OCI-LY1 (cell line): ENCODE results near the gene SIDT1.

Experiments
- H2AFZ ChIP-seq: fragments of 200-600 bp; sonication (generic), shearing (Covaris generic); 2 replicates; pipeline ENCODE4 v1.6.0; 2014; ENCODE audit warnings: antibody characterized with exemption, mild to moderate bottlenecking, low read length
- H3F3A ChIP-seq: fragments of 200-600 bp; sonication (generic), shearing (Covaris generic); 2 replicates; pipeline ENCODE4 v1.6.0; 2014; ENCODE audit warnings: mild to moderate bottlenecking, antibody characterized with exemption, low read length, moderate library complexity; ENCODE audit not compliant: insufficient read depth
- H3K27ac ChIP-seq: fragments of 200-600 bp; sonication (generic); 2 replicates; pipeline ENCODE4 v1.5.1; 2014; ENCODE audit warnings: low read length, mixed run types, mild to moderate bottlenecking, low read depth; ENCODE audit not compliant: poor library complexity, severe bottlenecking
- H3K27me3 ChIP-seq: fragments of 200-600 bp; sonication (generic); 2 replicates; pipeline ENCODE4 v1.6.0; 2014; ENCODE audit warnings: antibody characterized with exemption, mild to moderate bottlenecking, low read length, moderate library complexity; ENCODE audit not compliant: insufficient read depth
- H3K36me3 ChIP-seq: fragments of 200-600 bp; sonication (generic); 2 replicates; pipeline ENCODE4 v1.6.1; 2014; ENCODE audit warnings: mild to moderate bottlenecking, antibody characterized with exemption, low read length, moderate library complexity, mixed read lengths; ENCODE audit not compliant: insufficient read depth
- H3K4me1 ChIP-seq: fragments of 200-600 bp; sonication (generic); 2 replicates; pipeline ENCODE4 v1.5.1; 2014; ENCODE audit warnings: mild to moderate bottlenecking, low read length, moderate library complexity; ENCODE audit not compliant: insufficient read depth, severe bottlenecking
- H3K4me2 ChIP-seq: fragments of 200-600 bp; sonication (generic), shearing (Covaris generic); 2 replicates; pipeline ENCODE4 v1.6.1; 2014; ENCODE audit warnings: low read length
- H3K4me3 ChIP-seq: fragments of 200-600 bp; sonication (generic); 2 replicates; pipeline ENCODE4 v1.5.1; 2014; ENCODE audit warnings: low read length, low read depth, mild to moderate bottlenecking, mixed read lengths; ENCODE audit not compliant: poor library complexity, severe bottlenecking
- H3K79me2 ChIP-seq: fragments of 200-600 bp; shearing (Covaris generic); 2 replicates; pipeline ENCODE4 v1.6.1; 2016; ENCODE audit warnings: mixed run types, low read length, mixed read lengths; ENCODE audit not compliant: insufficient read depth
- H3K9ac ChIP-seq: fragments of 200-600 bp; sonication (generic), shearing (Covaris generic); 2 replicates; pipeline ENCODE4 v1.6.1; 2014; ENCODE audit warnings: mild to moderate bottlenecking, low read length, mixed read lengths
- H3K9me2 ChIP-seq: fragments of 200-600 bp; sonication (generic), shearing (Covaris generic); 2 replicates; pipeline ENCODE4 v1.6.1; 2014; ENCODE audit warnings: low read depth, mild to moderate bottlenecking, low read length, mixed read lengths
- H3K9me3 ChIP-seq: fragments of 200-600 bp; shearing (Covaris generic); 2 replicates; pipeline ENCODE4 v1.6.1; 2014; ENCODE audit warnings: low read length, mixed read lengths
- H4K20me1 ChIP-seq: fragments of 200-600 bp; sonication (generic), shearing (Covaris generic); 2 replicates; pipeline ENCODE4 v1.6.0; 2016; ENCODE audit warnings: mild to moderate bottlenecking, low read length; ENCODE audit not compliant: insufficient read depth
- CTCF ChIP-seq: fragments of 200-600 bp; sonication (generic), shearing (Covaris generic); IDR thresholded peaks from 2 replicates; pipeline ENCODE4 v1.5.1; 2017; ENCODE audit warnings: mild to moderate bottlenecking, antibody characterized with exemption, low read length, moderate library complexity, mixed read lengths
- EZH2 ChIP-seq: fragments of 200-600 bp; sonication (generic), shearing (Covaris generic); IDR thresholded peaks from 2 replicates; pipeline ENCODE4 v1.8.0; 2017; ENCODE audit warnings: borderline replicate concordance, mixed run types, mild to moderate bottlenecking, antibody characterized with exemption, low read length, moderate library complexity, mixed read lengths

Gene SIDT1

GRCh38 chr3:113501597-113501996 is 30.8 kb upstream of the SIDT1 start:
- H2AFZ ChIP-seq: no peak overlapping the region
- no peak overlapping the region for H3K27ac ChIP-seq
- H3K9ac ChIP-seq: no peak overlapping the region
- no peaks in the 10 kb centered on the region for H3K9me3 ChIP-seq
- H3K4me2 ChIP-seq: no peak overlapping the region
- no peak overlapping the region for H3K4me3 ChIP-seq
- H3K79me2 ChIP-seq: no peaks in the 10 kb centered on the region
- H4K20me1 ChIP-seq: no peaks in the 10 kb centered on the region
- no peaks in the 10 kb centered on the region for H3F3A ChIP-seq
- no peaks in the 10 kb centered on the region for H3K27me3 ChIP-seq
- TF ChIP-seq CTCF: no peak
- no peak for TF ChIP-seq EZH2
- no peaks in the 10 kb centered on the region for H3K9me2 ChIP-seq
- H3K36me3 ChIP-seq: peaks cover 56% of the 10 kb centered on the region; the same call in 1 of the 2 replicates
- no peaks in the 10 kb centered on the region for H3K4me1 ChIP-seq

GRCh38 chr3:113505867-113506266 is 26.5 kb upstream of the SIDT1 start:
- no peak for TF ChIP-seq CTCF
- TF ChIP-seq EZH2: no peak
- Histone ChIP-seq H3K4me3 (no peak overlapping the region), H3K9me3 (no peaks in the 10 kb centered on the region; the same call in none of the 2 replicates), H3K79me2 (peaks cover 3% of the 10 kb centered on the region; the same call in 1 of the 2 replicates), H3F3A (no peaks in the 10 kb centered on the region), H3K27ac (no peak overlapping the region), H4K20me1 (no peaks in the 10 kb centered on the region), H3K27me3 (no peaks in the 10 kb centered on the region), H3K9me2 (no peaks in the 10 kb centered on the region), H3K9ac (no peak overlapping the region), H3K4me2 (no peak overlapping the region), H3K36me3 (peaks cover 41% of the 10 kb centered on the region; the same call in 1 of the 2 replicates), H2AFZ (no peak overlapping the region), H3K4me1 (no peaks in the 10 kb centered on the region)

GRCh38 chr3:113507501-113508067 is 24.8 kb upstream of the SIDT1 start:
- H3K4me1 ChIP-seq: no peaks in the 10 kb centered on the region
- no peaks in the 10 kb centered on the region for H4K20me1 ChIP-seq
- no peak overlapping the region for H3K4me3 ChIP-seq
- H3K27ac ChIP-seq: no peak overlapping the region
- no peak overlapping the region for H2AFZ ChIP-seq
- H3K9me2 ChIP-seq: no peaks in the 10 kb centered on the region
- peaks cover 31% of the 10 kb centered on the region; the same call in 1 of the 2 replicates for H3K36me3 ChIP-seq
- peaks cover 3% of the 10 kb centered on the region; the same call in 1 of the 2 replicates for H3K79me2 ChIP-seq
- no peaks in the 10 kb centered on the region for H3K27me3 ChIP-seq
- TF ChIP-seq CTCF (no peak), EZH2 (no peak)
- H3K9me3 ChIP-seq: no peaks in the 10 kb centered on the region; the same call in none of the 2 replicates
- no peaks in the 10 kb centered on the region for H3F3A ChIP-seq
- H3K4me2 ChIP-seq: no peak overlapping the region
- H3K9ac ChIP-seq: no peak overlapping the region
